K562 (cell line): ENCODE measurements around the gene TTC24. TPM values are rescaled to one million over a fixed set of nuclear protein-coding genes. Genes with fewer than 3 reads are reported as not detected.
A peak's percentile ranks its signal among the peaks of the same experiment; 100 is the strongest.

Source experiments
- CCNT2 ChIP-seq: IDR thresholded peaks from 2 replicates; pipeline ENCODE4 v1.6.1; 2011; ENCODE audit warnings: borderline replicate concordance, low read depth, mild to moderate bottlenecking, moderate library complexity, mixed read lengths, low read length; ENCODE audit not compliant: insufficient read length; ENCODE audit errors: extremely low read depth
- CXXC5 ChIP-seq: fragments of 250-450 bp; sonication (Bioruptor Pico); IDR thresholded peaks from 2 replicates; pipeline ENCODE4 v1.8.0; 2022; ENCODE audit warnings: inconsistent platforms, mild to moderate bottlenecking, moderate library complexity
- HDAC2 ChIP-seq: fragments of 450-650 bp; IDR thresholded peaks from 2 replicates; pipeline ENCODE4 v1.6.1; 2016; ENCODE audit warnings: mild to moderate bottlenecking
- ID3 ChIP-seq, 2 experiments: fragments of 250-450 bp in 1 of 2; fragments of 450-650 bp in 1 of 2; sonication (Bioruptor Pico) in 1 of 2; IDR thresholded peaks; 2 replicates each; pipeline versions ENCODE4 v1.6.1 to v1.8.0; 2016 to 2021; ENCODE audit warnings: mild to moderate bottlenecking in 2 of 2, moderate library complexity in 2 of 2, missing compliant biosample characterization in 1 of 2, missing genetic modification characterization in 1 of 2
- KAT7 ChIP-seq: sonication (generic); formaldehyde crosslinking; IDR thresholded peaks from 2 replicates; pipeline ENCODE4 v1.8.0; 2022; ENCODE audit warnings: missing genetic modification reagents, mild to moderate bottlenecking, borderline replicate concordance
- KLF13 ChIP-seq: fragments of 450-650 bp; IDR thresholded peaks from 2 replicates; pipeline ENCODE4 v1.6.1; 2016; ENCODE audit warnings: missing genetic modification characterization, low read depth, mild to moderate bottlenecking, missing compliant biosample characterization, moderate library complexity, borderline replicate concordance
- NCOA2 ChIP-seq, 2 experiments: fragments of 450-650 bp; IDR thresholded peaks; 2 replicates each; pipeline ENCODE4 v1.6.1; 2018; ENCODE audit warnings: mild to moderate bottlenecking in 2 of 2, moderate library complexity in 1 of 2; ENCODE audit not compliant: partially characterized antibody in 2 of 2
- NR0B1 ChIP-seq: fragments of 450-650 bp; IDR thresholded peaks from one replicate; pipeline ENCODE4 v1.6.1; 2018; ENCODE audit warnings: mild to moderate bottlenecking, moderate library complexity; ENCODE audit not compliant: partially characterized antibody
- POLR2A ChIP-seq: fragments of 450-650 bp; conservative IDR thresholded peaks from 2 replicates; pipeline ENCODE4 v1.6.1; 2016
- RBM15 ChIP-seq: fragments of 200-400 bp; formaldehyde crosslinking; IDR thresholded peaks from 2 replicates; pipeline ENCODE4 v1.6.1; 2018; ENCODE audit warnings: mild to moderate bottlenecking, low read length, moderate library complexity; ENCODE audit not compliant: insufficient read depth
- SMC3 ChIP-seq: conservative IDR thresholded peaks from 2 replicates; pipeline ENCODE4 v1.6.1; 2011; ENCODE audit warnings: low read depth, low read length, improper control_type of control experiment; ENCODE audit not compliant: insufficient read depth
- STAT5B ChIP-seq: fragments of 250-450 bp; sonication (Bioruptor Pico); IDR thresholded peaks from 2 replicates; pipeline ENCODE4 v1.8.0; 2021; ENCODE audit warnings: mild to moderate bottlenecking, inconsistent platforms
- U2AF2 ChIP-seq: fragments of 200-400 bp; formaldehyde crosslinking; optimal IDR thresholded peaks from 2 replicates; pipeline ENCODE3; 2017; ENCODE audit warnings: low read depth, mild to moderate bottlenecking, low read length
- ZNF253 ChIP-seq: fragments of 250-450 bp; sonication (Bioruptor Pico); conservative IDR thresholded peaks from 2 replicates; pipeline ENCODE4 v1.6.1; 2021; ENCODE audit warnings: mild to moderate bottlenecking
- ZNF609 ChIP-seq: sonication (generic); formaldehyde crosslinking; IDR thresholded peaks from 2 replicates; pipeline ENCODE4 v1.8.1; 2023; ENCODE audit warnings: missing genetic modification reagents, mild to moderate bottlenecking, borderline replicate concordance
- ZSCAN32 ChIP-seq: fragments of 450-650 bp; formaldehyde crosslinking; IDR thresholded peaks from 2 replicates; pipeline ENCODE4 v1.4.0; 2020; ENCODE audit warnings: mild to moderate bottlenecking, moderate library complexity
- polyA plus RNA-seq, 8 experiments: library from polyadenylated mRNA; depleted of rRNA in 4 of 8; stranded (reverse) in 5 of 8; unstranded in 3 of 8; fragments of >200 nt; fragmentation: Nextera tagmentation in 2 of 8; fragmentation: Illumina TruSeq in 1 of 8; extraction: Ambion mirVana in 2 of 8; extraction: Trizol in 1 of 8; gene quantifications; 2 replicates each; pipeline versions ENCODE4 v1.2.1 to v1.2.3, GENCODE V29; 2011 to 2014; ENCODE audit warnings: inconsistent platforms in 1 of 8, missing spikeins in 1 of 8
- total RNA-seq, 7 experiments: library from RNA; depleted of rRNA in 6 of 7; stranded (reverse); fragments of >200 nt in 6 of 7; fragmentation: Illumina TruSeq in 2 of 7; extraction: Trizol in 2 of 7; gene quantifications; 2 replicates each; pipeline versions ENCODE4 v1.2.1 to v1.2.3, GENCODE V29; 2011 to 2021; ENCODE audit warnings: low replicate concordance in 1 of 7

Gene TTC24
- total and polyA plus RNA-seq, 9 of the 15 experiments (the other 6 are each of a cell fraction or from before 2014, with no cell fraction given): not detected

GRCh38 chr1:156591432-156592157, 12.1 kb downstream of the TTC24 start, which contains the start of gene NAXE (continued):
- TF ChIP-seq KLF13 (0 out of 2 replicates have a peak, but pooled peaks have one; percentile 21), STAT5B (CRISPR knock-in tag) (no peak), NR0B1 (no peak), ID3 (CRISPR knock-in tag; IDR thresholded peaks at IDR 0.05) (no peak), ID3 (tag; IDR thresholded peaks at IDR 0.05) (peak; percentile 43; the same call in 1 of the 2 replicates), CCNT2 (peak; percentile 76), POLR2A (peak; percentile 90), KAT7 (CRISPR knock-in tag) (peak; percentile 20; the same call in 1 of the 2 replicates), RBM15 (no peak), ZNF253 (CRISPR knock-in tag) (no peak), CXXC5 (CRISPR knock-in tag) (peak; percentile 68), NCOA2 (IDR thresholded peaks at IDR 0.05; ENCODE audit: partially characterized antibody in 2 of 2) (no peak), SMC3 (no peak), ZNF609 (CRISPR knock-in tag) (no peak), U2AF2 (no peak), ZSCAN32 (CRISPR knock-in tag) (no peak), HDAC2 (no peak)
